ENCODE data around the gene TMEM63B.

DNA sequence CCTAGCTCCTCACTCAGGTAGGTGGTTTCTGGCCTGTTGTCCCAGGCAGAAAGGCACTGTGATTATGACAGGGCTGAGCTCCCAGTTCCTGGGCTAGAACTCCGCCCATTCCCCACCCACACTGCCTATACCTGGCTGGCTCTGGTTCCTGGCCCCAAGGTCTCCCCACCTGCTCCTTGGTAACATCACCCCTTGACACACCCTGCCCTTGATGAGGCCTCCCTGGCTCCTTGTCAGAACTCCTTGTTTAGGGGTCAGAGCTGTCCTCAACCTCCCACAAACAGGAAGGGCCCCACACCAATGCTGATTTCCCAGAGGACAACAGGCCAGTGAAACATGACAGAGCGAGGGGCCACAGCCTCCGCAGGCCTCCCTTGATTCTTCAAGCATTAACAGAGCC, 73.8 kb downstream of the TMEM63B start:
- TF ChIP-seq POLR2A (IDR thresholded peaks at IDR 0.05; ENCODE audit: low read length) (no peak), GATA1 (IDR thresholded peaks at IDR 0.05; ENCODE audit: low read depth, low read length) (no peak)
